Stimulated activated CD8-positive, alpha-beta memory T cell treated with anti-CD3 and anti-CD28 coated beads, Interleukin-12 subunit alpha, Interleukin-12 subunit beta, amount 100 ng/mL, for 4 hours (primary cell): ENCODE results near the gene UTY.

Source experiments
- DNase-seq: peaks from one replicate; pipeline ENCODE4 v3.0.0-alpha.2; 2020; ENCODE audit warnings: low read depth

Gene UTY

GRCh38 chrY:13479828-13480227 is at the start of gene UTY:
UTY (minus strand) TSS chrY:13480033; CDS start chrY:13479665, 368 bp downstream.
- DNase-seq = no peak

- no peak for DNase-seq
Observed at GRCh38 chrY:13520474-13520873, 40.6 kb upstream of the UTY start.

GRCh38 chrY:13501215-13501614 is 21.4 kb upstream of the UTY start:
- no peak for DNase-seq

- DNase-seq = no peak
Observed at GRCh38 chrY:13493737-13494136, 13.9 kb upstream of the UTY start.

- no peak for DNase-seq
Observed at GRCh38 chrY:13492408-13492807, 12.6 kb upstream of the UTY start.

GRCh38 chrY:13488738-13489137 is 8.9 kb upstream of the UTY start:
- DNase-seq = no peak

GRCh38 chrY:13479121-13479711 is 617 bp downstream of the UTY start:
- no peak for DNase-seq

GRCh38 chrY:13478126-13478785 is 1.6 kb downstream of the UTY start:
- DNase-seq = no peak

- no peak for DNase-seq
Observed at GRCh38 chrY:13474997-13475396, 4.8 kb downstream of the UTY start.

GRCh38 chrY:13451572-13451971 is 28.3 kb downstream of the UTY start:
- DNase-seq = no peak

GRCh38 chrY:13450596-13451130 is 29.2 kb downstream of the UTY start:
- DNase-seq = no peak

GRCh38 chrY:13445566-13445965 is 34.3 kb downstream of the UTY start:
- DNase-seq = no peak

- DNase-seq = no peak
Observed at GRCh38 chrY:13443146-13443545, 36.7 kb downstream of the UTY start.

GRCh38 chrY:13440811-13441210 is 39.0 kb downstream of the UTY start:
- no peak for DNase-seq

GRCh38 chrY:13435968-13436937 is 43.6 kb downstream of the UTY start:
- no peak for DNase-seq

- DNase-seq = no peak
Observed at GRCh38 chrY:13435206-13435967, 44.4 kb downstream of the UTY start.

- DNase-seq = no peak
Observed at GRCh38 chrY:13432293-13433025, 47.4 kb downstream of the UTY start.

GRCh38 chrY:13429551-13429950 is 50.3 kb downstream of the UTY start:
- DNase-seq = no peak

GRCh38 chrY:13423281-13423732 is 56.5 kb downstream of the UTY start:
- DNase-seq = no peak

- DNase-seq = no peak
Observed at GRCh38 chrY:13416869-13417661, 62.8 kb downstream of the UTY start.
